Right lobe of liver (tissue), 6 donors: ENCODE data around the gene FUT7. TPM values are rescaled to one million over a fixed set of nuclear protein-coding genes. Genes with fewer than 3 reads are reported as not detected.

Source experiments
- ATAC-seq, 4 donors: fragments of 200-7000 bp; cut with Tn5 transposase; one replicate each; pipeline ENCODE4 v1.9.1; 2020; ENCODE audit warnings: mild to moderate bottlenecking in 4 of 4, moderate library complexity in 4 of 4
- DNase-seq, 3 donors: peaks; one replicate each; pipeline ENCODE4 v3.0.0-alpha.2; 2020
- H3K27ac ChIP-seq, 3 donors: fragments of 200-600 bp; one replicate each; pipeline ENCODE4 v1.8.0; 2022
- H3K27me3 ChIP-seq, 2 donors: fragments of 200-600 bp; one replicate each; pipeline ENCODE4 v1.8.0; 2022
- H3K36me3 ChIP-seq, 4 donors: fragments of 200-600 bp; sonication (generic) in 1 of 4; one replicate each; pipeline versions ENCODE4 v1.5.1 to v1.8.0; 2017 to 2022; ENCODE audit warnings: control low read depth in 1 of 4
- H3K4me1 ChIP-seq, 4 donors: fragments of 200-600 bp; sonication (generic) in 1 of 4; one replicate each; pipeline versions ENCODE4 v1.5.1 to v1.8.0; 2017 to 2022; ENCODE audit warnings: control low read depth in 1 of 4
- H3K4me3 ChIP-seq, 3 donors: fragments of 200-600 bp; one replicate each; pipeline ENCODE4 v1.8.0; 2022
- H3K9me3 ChIP-seq, 4 donors: fragments of 200-600 bp; sonication (generic) in 1 of 4; one replicate each; pipeline versions ENCODE4 v1.5.1 to v1.8.0; 2017 to 2022; ENCODE audit warnings: control low read depth in 1 of 4
- POLR2A ChIP-seq: fragments of 450-650 bp; IDR thresholded peaks from one replicate; pipeline ENCODE4 v1.6.1; 2017; ENCODE audit warnings: antibody characterized with exemption, mild to moderate bottlenecking
- WGBS: methylation state at CpG from one replicate; pipeline ENCODE4 v1.1.6; 2018; ENCODE audit warnings: low coverage, low lambda C conversion rate; ENCODE audit not compliant: insufficient coverage; ENCODE audit errors: missing lambda C conversion rate; 5-methylcytosine and 5-hydroxymethylcytosine counted together
- intact Hi-C, 2 donors: fragments of 100-400 bp; cut with DNase I; formaldehyde crosslinking; loops; one replicate each; pipeline versions ENCODE4 v1.11.2 to v1.14.1; 2022
- total RNA-seq, 6 experiments: library from RNA; depleted of rRNA in 2 of 6; stranded (reverse); fragments of >200 nt in 2 of 6; fragmentation: NEBNext Ultra II Directional in 3 of 6; extraction: Animal tissue kit (Norgen Biotek cat#: 25700) in 3 of 6; gene quantifications; one replicate each; pipeline versions ENCODE4 v1.1.0 to v1.2.4, GENCODE V29; 2016 to 2023
- TF ChIP-seq, protein P1 (sequence below), 4 donors: fragments of 200-600 bp in 3 of 4; fragments of 450-650 bp in 1 of 4; IDR thresholded peaks; one replicate each; pipeline versions ENCODE4 v1.5.1 to v1.8.0; 2016 to 2022; ENCODE audit warnings: antibody characterized with exemption in 4 of 4, mild to moderate bottlenecking in 2 of 4
- donor health status: DM: no; HTN: yes; CAD: no.
- donor health status: DM: no; HTN: no; CAD: no.
- donor health status: DM: no; HTN: no; CAD: no.
- donor health status: DM: no; HTN: yes; CAD: no.
- donor health status: DM: no; HTN: yes; CAD: no.

Gene FUT7
- total RNA-seq, 6 experiments from 2014 or later, result 0.12 to 0.13 TPM; not detected in 4

DNA sequence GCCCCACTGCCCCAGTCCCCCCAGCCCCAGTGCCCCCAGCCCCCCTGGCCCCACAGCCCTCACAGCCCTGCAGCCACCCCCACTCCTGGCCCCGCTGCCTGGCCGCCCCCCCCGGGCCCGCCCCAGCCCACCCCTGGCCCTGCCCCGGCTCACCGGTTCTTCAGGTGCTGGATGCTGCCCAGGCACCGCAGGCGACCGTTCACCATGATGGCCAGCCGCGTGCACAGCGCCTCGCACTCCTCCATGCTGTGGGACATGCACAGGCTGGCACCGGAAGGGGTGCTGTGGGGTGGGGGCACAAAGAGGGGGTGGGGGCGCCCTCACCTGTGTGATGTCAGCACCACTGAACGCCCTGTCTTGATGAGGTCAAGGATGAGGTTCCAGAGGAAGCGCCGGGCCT lies 22.7 kb downstream of the FUT7 start:
- no peaks in the 10 kb centered on the region for H3K9me3 ChIP-seq
- peaks cover 0 to 2% (median 0%) of the 10 kb centered on the region in 4 donors for H3K36me3 ChIP-seq
- intact Hi-C loops, result no loop called here
- no peak for ATAC-seq
- H3K4me3 ChIP-seq, result no peak overlapping the region
- H3K4me1 ChIP-seq, result no peaks in the 10 kb centered on the region
- no peak for DNase-seq
- no peak overlapping the region for H3K27ac ChIP-seq
- WGBS, result 95% methylated on average over 7 of the region's 18 CpGs
- TF ChIP-seq POLR2A, result no peak
- TF ChIP-seq, protein P1, sequence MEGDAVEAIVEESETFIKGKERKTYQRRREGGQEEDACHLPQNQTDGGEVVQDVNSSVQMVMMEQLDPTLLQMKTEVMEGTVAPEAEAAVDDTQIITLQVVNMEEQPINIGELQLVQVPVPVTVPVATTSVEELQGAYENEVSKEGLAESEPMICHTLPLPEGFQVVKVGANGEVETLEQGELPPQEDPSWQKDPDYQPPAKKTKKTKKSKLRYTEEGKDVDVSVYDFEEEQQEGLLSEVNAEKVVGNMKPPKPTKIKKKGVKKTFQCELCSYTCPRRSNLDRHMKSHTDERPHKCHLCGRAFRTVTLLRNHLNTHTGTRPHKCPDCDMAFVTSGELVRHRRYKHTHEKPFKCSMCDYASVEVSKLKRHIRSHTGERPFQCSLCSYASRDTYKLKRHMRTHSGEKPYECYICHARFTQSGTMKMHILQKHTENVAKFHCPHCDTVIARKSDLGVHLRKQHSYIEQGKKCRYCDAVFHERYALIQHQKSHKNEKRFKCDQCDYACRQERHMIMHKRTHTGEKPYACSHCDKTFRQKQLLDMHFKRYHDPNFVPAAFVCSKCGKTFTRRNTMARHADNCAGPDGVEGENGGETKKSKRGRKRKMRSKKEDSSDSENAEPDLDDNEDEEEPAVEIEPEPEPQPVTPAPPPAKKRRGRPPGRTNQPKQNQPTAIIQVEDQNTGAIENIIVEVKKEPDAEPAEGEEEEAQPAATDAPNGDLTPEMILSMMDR (IDR thresholded peaks at IDR 0.05), result no peak
- H3K27me3 ChIP-seq, result no peaks in the 10 kb centered on the region

DNA sequence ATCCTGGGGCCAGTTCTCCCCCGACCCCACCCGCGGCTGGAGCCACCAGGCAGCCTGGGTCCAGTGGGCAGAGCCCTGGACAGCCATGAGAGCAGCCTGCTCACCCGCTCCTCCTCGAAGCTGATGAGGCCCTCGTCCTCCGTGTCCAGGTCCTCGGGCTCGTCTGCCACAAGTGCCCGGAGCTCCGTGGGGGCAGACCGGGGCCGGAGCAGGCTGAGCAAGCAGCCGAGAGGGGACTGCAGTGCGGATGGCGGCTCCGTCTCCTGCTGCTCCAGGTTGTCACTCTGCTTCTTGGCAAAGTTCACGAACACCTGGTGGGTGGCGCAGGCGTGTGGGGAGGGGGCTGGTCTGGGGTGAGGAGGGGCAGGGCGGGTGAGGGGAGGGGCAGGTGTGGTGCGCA lies 23.6 kb downstream of the FUT7 start:
- DNase-seq (no peak), ATAC-seq (no peak)
- 0% methylated on average over 1 of the region's 22 CpGs for whole genome bisulfite sequencing
- no peaks in the 10 kb centered on the region for H3K9me3 ChIP-seq
- H3K27me3 ChIP-seq, result no peaks in the 10 kb centered on the region
- H3K4me1 ChIP-seq, result no peaks in the 10 kb centered on the region
- H3K27ac ChIP-seq, result no peak overlapping the region
- intact Hi-C loops, result no loop called here
- no peak for TF ChIP-seq POLR2A
- TF ChIP-seq, protein P1 (IDR thresholded peaks at IDR 0.05), result no peak
- peaks cover 0 to 2% (median 0%) of the 10 kb centered on the region in 4 donors for H3K36me3 ChIP-seq
- no peak overlapping the region for H3K4me3 ChIP-seq

DNA sequence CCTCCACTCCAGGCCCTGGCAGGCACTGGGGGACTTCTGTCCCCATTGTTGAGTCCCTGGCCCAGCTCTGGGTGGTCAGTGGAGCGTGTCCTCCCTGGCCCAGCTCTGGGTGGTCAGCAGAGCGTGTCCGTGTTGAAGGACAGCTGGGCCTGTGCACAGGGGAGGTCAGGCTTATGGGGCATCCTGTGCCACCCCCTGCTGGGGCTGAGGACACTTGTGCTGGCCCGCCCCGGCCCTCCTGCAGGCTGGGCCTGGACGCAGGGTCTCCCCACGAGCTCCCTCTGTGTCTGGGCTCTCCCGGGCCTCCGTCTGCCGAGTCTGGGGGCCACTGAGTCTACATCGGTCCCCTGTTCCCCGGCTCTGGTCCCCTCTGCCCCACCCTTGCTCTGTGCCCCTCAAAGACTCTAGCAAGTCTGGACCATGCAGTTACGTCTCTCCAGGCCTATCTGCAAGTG lies 24.0 kb downstream of the FUT7 start:
- Histone ChIP-seq H3K27me3 (no peaks in the 10 kb centered on the region), H3K4me3 (no peak overlapping the region), H3K27ac (no peak overlapping the region), H3K9me3 (no peaks in the 10 kb centered on the region), H3K4me1 (no peaks in the 10 kb centered on the region), H3K36me3 (peaks cover 0 to 2% (median 0%) of the 10 kb centered on the region in 4 donors)
- intact Hi-C loops, result no loop called here
- ATAC-seq (peak in 2 of 4 donors; percentile 4 to 11), DNase-seq (no peak)
- no CpG with 5 or more reads among the region's 13 CpGs for WGBS
- TF ChIP-seq, protein P1 (IDR thresholded peaks at IDR 0.05), result no peak
- no peak for TF ChIP-seq POLR2A

DNA sequence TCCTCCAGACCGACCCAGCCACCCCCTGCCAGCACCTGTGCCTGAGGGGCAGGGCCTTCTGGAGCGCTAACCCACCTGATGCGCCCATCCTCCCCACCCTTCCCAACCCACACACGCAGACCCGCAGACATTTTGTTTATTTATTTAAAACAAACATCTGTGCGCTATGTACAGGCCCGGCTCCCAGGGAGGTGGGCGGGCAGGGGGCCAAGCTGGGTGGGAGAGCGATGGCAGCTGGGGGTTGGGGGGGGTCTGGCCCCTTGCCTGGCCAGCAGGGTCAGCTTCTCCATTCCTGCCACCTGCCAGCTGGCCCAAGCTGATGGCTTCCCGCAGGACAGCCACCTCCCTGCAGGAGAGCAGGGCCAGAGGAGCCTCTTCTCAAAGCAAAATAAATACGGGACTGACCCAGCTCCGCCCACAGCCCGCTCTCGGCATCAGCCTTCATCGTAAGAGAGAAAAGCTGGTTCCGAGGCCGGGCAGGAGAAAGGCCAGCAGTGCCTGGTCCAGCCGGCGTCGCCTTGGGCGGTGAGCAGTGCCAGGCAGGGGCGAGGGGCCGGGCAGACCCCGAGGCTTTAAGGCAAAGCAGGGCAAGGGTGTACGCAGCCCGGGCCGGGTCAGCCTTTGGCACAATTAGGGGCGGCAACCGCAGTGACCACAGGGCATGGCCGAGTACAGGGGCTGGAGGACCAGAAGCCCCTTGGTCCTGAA lies 24.6 kb downstream of the FUT7 start:
- WGBS, result 75% methylated on average over 13 of the region's 30 CpGs
- DNase-seq (no peak), ATAC-seq (peak in 2 of 4 donors; percentile 3 to 18)

More for the DNA sequence above, 24.6 kb downstream of the FUT7 start:
- Histone ChIP-seq H3K4me1 (no peaks in the 10 kb centered on the region), H3K36me3 (peaks cover 0 to 2% (median 0%) of the 10 kb centered on the region in 4 donors), H3K9me3 (no peaks in the 10 kb centered on the region), H3K27ac (no peak overlapping the region), H3K4me3 (no peak overlapping the region), H3K27me3 (no peaks in the 10 kb centered on the region)
- intact Hi-C loops, result no loop called here
- TF ChIP-seq, protein P1 (IDR thresholded peaks at IDR 0.05), result no peak
- no peak for TF ChIP-seq POLR2A
